ENCODE data around the gene SLC6A20. TPM values are rescaled to one million over a fixed set of nuclear protein-coding genes. Genes with fewer than 3 reads are reported as not detected.

The SLC6A20 gene
- total and polyA plus RNA-seq, 2 experiments from 2014 or later, result 0.05 to 0.14 TPM

Small RNA genes within 50 kb of the gene (small RNA-seq; reads per million reads assigned to genes)
- gene RN7SL145P (ENCODE audit: low replicate concordance), result not detected

Other genes with a start within 250 kb of the SLC6A20 start
- gene LIMD1, start 201.8 kb downstream of the SLC6A20 start, total RNA-seq (2014; rRNA removed; shearing (Covaris generic)), result 21.8 and 31.5 TPM in 2 replicates
- gene LIMD1, start 201.8 kb downstream of the SLC6A20 start, polyA plus RNA-seq (2016; fragmentation: Nextera tagmentation; extraction: Ambion mirVana), result 8.3 and 10.2 TPM in 2 replicates
- 97.2 and 97.8 TPM in 2 replicates for gene SACM1L, start 107.1 kb downstream of the SLC6A20 start, total RNA-seq (2014; rRNA removed; shearing (Covaris generic))
- gene SACM1L, start 107.1 kb downstream of the SLC6A20 start, polyA plus RNA-seq (2016; fragmentation: Nextera tagmentation; extraction: Ambion mirVana), result 43.2 and 43.5 TPM in 2 replicates
- 11.6 and 13.9 TPM in 2 replicates for gene LZTFL1, start 45.6 kb upstream of the SLC6A20 start, total RNA-seq (2014; rRNA removed; shearing (Covaris generic))
- gene LZTFL1, start 45.6 kb upstream of the SLC6A20 start, polyA plus RNA-seq (2016; fragmentation: Nextera tagmentation; extraction: Ambion mirVana), result 3.6 and 6.3 TPM in 2 replicates
- not detected in 2 replicates for gene CCR9, start 90.0 kb upstream of the SLC6A20 start, total RNA-seq (2014; rRNA removed; shearing (Covaris generic))
- gene CCR9, start 90.0 kb upstream of the SLC6A20 start, polyA plus RNA-seq (2016; fragmentation: Nextera tagmentation; extraction: Ambion mirVana), result not detected in 2 replicates
- gene CXCR6, start 146.9 kb upstream of the SLC6A20 start, total RNA-seq (2014; rRNA removed; shearing (Covaris generic)), result not detected in 2 replicates
- gene CXCR6, start 146.9 kb upstream of the SLC6A20 start, polyA plus RNA-seq (2016; fragmentation: Nextera tagmentation; extraction: Ambion mirVana), result 0.10 and 0.24 TPM in 2 replicates
- gene FYCO1, start 199.3 kb upstream of the SLC6A20 start, total RNA-seq (2014; rRNA removed; shearing (Covaris generic)), result 17.2 and 19.1 TPM in 2 replicates
- 3.8 and 4.5 TPM in 2 replicates for gene FYCO1, start 199.3 kb upstream of the SLC6A20 start, polyA plus RNA-seq (2016; fragmentation: Nextera tagmentation; extraction: Ambion mirVana)
- not detected in 2 replicates for gene XCR1, start 230.9 kb upstream of the SLC6A20 start, total RNA-seq (2014; rRNA removed; shearing (Covaris generic))
- gene XCR1, start 230.9 kb upstream of the SLC6A20 start, polyA plus RNA-seq (2016; fragmentation: Nextera tagmentation; extraction: Ambion mirVana), result not detected in 2 replicates